GM12875 (cell line): ENCODE results near the gene ZNF680.

Experiments
- H3K4me3 ChIP-seq: one replicate; pipeline ENCODE4 v1.5.1; 2011; ENCODE audit warnings: low read depth, low read length, control low read depth
- CTCF ChIP-seq: IDR thresholded peaks from 2 replicates; pipeline ENCODE4 v1.5.1; 2011; ENCODE audit warnings: low read depth, mild to moderate bottlenecking, control low read depth, inconsistent platforms, low read length, moderate library complexity, borderline replicate concordance; ENCODE audit not compliant: insufficient read depth

The ZNF680 gene

GRCh38 chr7:64602518-64602917, 39.6 kb upstream of the ZNF680 start:
- TF ChIP-seq CTCF: no peak

GRCh38 chr7:64602086-64602485, 39.2 kb upstream of the ZNF680 start:
- no peak for TF ChIP-seq CTCF
- H3K4me3 ChIP-seq: no peak overlapping the region

More at GRCh38 chr7:64602518-64602917, 39.6 kb upstream of the ZNF680 start:
- H3K4me3 ChIP-seq: no peak overlapping the region

GRCh38 chr7:64599359-64599758, 36.5 kb upstream of the ZNF680 start:
- H3K4me3 ChIP-seq: no peak overlapping the region
- TF ChIP-seq CTCF: no peak

GRCh38 chr7:64590971-64591370, 28.1 kb upstream of the ZNF680 start:
- no peak for TF ChIP-seq CTCF

GRCh38 chr7:64581926-64582894, 19.3 kb upstream of the ZNF680 start:
- H3K4me3 ChIP-seq: no peak overlapping the region
- no peak for TF ChIP-seq CTCF

More at GRCh38 chr7:64590971-64591370, 28.1 kb upstream of the ZNF680 start:
- H3K4me3 ChIP-seq: no peak overlapping the region

- TF ChIP-seq CTCF: no peak
- H3K4me3 ChIP-seq: no peak overlapping the region
Measured at GRCh38 chr7:64581391-64581790, 18.5 kb upstream of the ZNF680 start.
